ENCODE data around the gene PRIMA1.

- TF ChIP-seq CTCF (IDR thresholded peaks at IDR 0.05; ENCODE audit: low read length) (no peak), EZH2 (IDR thresholded peaks at IDR 0.05; ENCODE audit: borderline replicate concordance, low read length) (no peak)
Observed at GRCh38 chr14:93772263-93772662, 16.0 kb downstream of the PRIMA1 start.
